RWPE1 (cell line): ENCODE measurements around the gene TNRC6C.

Experiments used
- CTCF ChIA-PET: fragments of 350-600 bp; sonication (Branson Sonifier 250); formaldehyde crosslinking; extraction: SDS; loops from one replicate; lab custom pipeline; 2021; lab: Yijun Ruan, JAX
- POLR2A ChIA-PET: fragments of 400-600 bp; formaldehyde crosslinking; extraction: SDS; loops from one replicate; lab custom pipeline; 2020; ENCODE audit warnings: antibody characterized with exemption; ENCODE audit not compliant: low non-redundant PET; lab: Yijun Ruan, JAX
- DNase-seq: peaks from one replicate; pipeline ENCODE4 v3.0.0; 2012; ENCODE audit warnings: low spot score
- H3K27ac ChIP-seq: fragments of 450-650 bp; 2 replicates; pipeline ENCODE4 v1.5.1; 2017
- CTCF ChIP-seq: fragments of 450-650 bp; conservative IDR thresholded peaks from 2 replicates; pipeline ENCODE4 v1.5.1; 2017; ENCODE audit warnings: low read depth, mild to moderate bottlenecking

TNRC6C gene

GRCh38 chr17:78146471-78146869 lies 188.0 kb downstream of the TNRC6C start:
- POLR2A ChIA-PET: no interaction called here
- 0 out of 2 replicates have a peak overlapping the region, but pooled peaks have one; percentile 4 for H3K27ac ChIP-seq

GRCh38 chr17:78146881-78147280 lies 188.4 kb downstream of the TNRC6C start:
- ChIA-PET POLR2A (no interaction called here), CTCF (interaction anchor here (0.7 kb wide), 1 partner anchor 11 kb away, joined by 3 read pairs; no protein-coding TSS in a partner anchor)
- no peak for DNase-seq
- 0 out of 2 replicates have a peak overlapping the region, but pooled peaks have one; percentile 4 for H3K27ac ChIP-seq
- no peak for TF ChIP-seq CTCF

More at GRCh38 chr17:78146471-78146869, 188.0 kb downstream of the TNRC6C start:
- CTCF ChIA-PET: interaction anchor here (0.7 kb wide), 1 partner anchor 12 kb away, joined by 3 read pairs; no protein-coding TSS in a partner anchor
- TF ChIP-seq CTCF: no peak
- no peak for DNase-seq

GRCh38 chr17:78147315-78147998 lies 189.0 kb downstream of the TNRC6C start:
- DNase-seq: no peak
- H3K27ac ChIP-seq: 0 out of 2 replicates have a peak overlapping the region, but pooled peaks have one; percentile 4
- no peak for TF ChIP-seq CTCF
- ChIA-PET CTCF (interaction anchor here (0.7 kb wide), 1 partner anchor 11 kb away, joined by 3 read pairs; no protein-coding TSS in a partner anchor), POLR2A (no interaction called here)

- TF ChIP-seq CTCF: no peak
- ChIA-PET CTCF (no interaction called here), POLR2A (no interaction called here)
- DNase-seq: no peak
- no peak overlapping the region for H3K27ac ChIP-seq
These were observed 189.9 kb downstream of the TNRC6C start for GRCh38 chr17:78148286-78149016.

- DNase-seq: no peak
- no peak for TF ChIP-seq CTCF
- ChIA-PET CTCF (no interaction called here), POLR2A (no interaction called here)
- peak overlapping the region; percentile 29 for H3K27ac ChIP-seq
These were observed 193.1 kb downstream of the TNRC6C start for GRCh38 chr17:78151514-78152008.

GRCh38 chr17:78154903-78155811 lies 196.7 kb downstream of the TNRC6C start:
- POLR2A ChIA-PET: no interaction called here
- CTCF ChIA-PET: no interaction called here
- peak overlapping the region; percentile 15 for H3K27ac ChIP-seq
- no peak for DNase-seq
- no peak for TF ChIP-seq CTCF
